ENCODE data around the gene ZNF738. TPM values are rescaled to one million over a fixed set of nuclear protein-coding genes. Genes with fewer than 3 reads are reported as not detected.
A peak's percentile ranks its signal among the peaks of the same experiment; 100 is the strongest.
"Not testable (repeated sequence)": the region's sequence is repeated elsewhere in the genome, so short reads cannot be mapped to it uniquely, and the experiment has no call there.

Gene ZNF738
- 3.8 and 6.6 TPM in 2 replicates for total RNA-seq

GRCh38 chr19:21358768-21359451 lies at the start of gene ZNF738:
Gene ZNF738, plus strand, starts transcription at chr19:21359000. Its CDS starts 141 bp downstream, at chr19:21359141.
- DNase-seq (ENCODE audit: low read depth, low spot score), result peak; percentile 85

GRCh38 chr19:21312807-21313206 lies 46.0 kb upstream of the ZNF738 start:
- DNase-seq (ENCODE audit: low read depth, low spot score), result not testable (repeated sequence)

GRCh38 chr19:21314676-21315075 lies 44.1 kb upstream of the ZNF738 start:
- no peak for DNase-seq (ENCODE audit: low read depth, low spot score)

GRCh38 chr19:21317821-21318220 lies 41.0 kb upstream of the ZNF738 start:
- DNase-seq (ENCODE audit: low read depth, low spot score), result no peak

- no peak for DNase-seq (ENCODE audit: low read depth, low spot score)
These were observed 37.7 kb upstream of the ZNF738 start for GRCh38 chr19:21321134-21321533.

- DNase-seq (ENCODE audit: low read depth, low spot score), result no peak
These were observed 36.8 kb upstream of the ZNF738 start for GRCh38 chr19:21321996-21322395.

- DNase-seq (ENCODE audit: low read depth, low spot score), result no peak
These were observed 36.3 kb upstream of the ZNF738 start for GRCh38 chr19:21322528-21322927.

- DNase-seq (ENCODE audit: low read depth, low spot score), result no peak
These were observed 35.8 kb upstream of the ZNF738 start for GRCh38 chr19:21323000-21323399.

GRCh38 chr19:21326169-21326568 lies 32.6 kb upstream of the ZNF738 start:
- DNase-seq (ENCODE audit: low read depth, low spot score), result no peak

GRCh38 chr19:21328406-21328805 lies 30.4 kb upstream of the ZNF738 start:
- DNase-seq (ENCODE audit: low read depth, low spot score), result no peak

GRCh38 chr19:21328885-21329605 lies 29.8 kb upstream of the ZNF738 start, which contains the start of gene ZNF708:
Gene ZNF708, minus strand, starts transcription at chr19:21329410. Its CDS starts 198 bp downstream, at chr19:21329212.
- peak; percentile 74 for DNase-seq (ENCODE audit: low read depth, low spot score)

- DNase-seq (ENCODE audit: low read depth, low spot score), result no peak
These were observed 23.1 kb upstream of the ZNF738 start for GRCh38 chr19:21335721-21336120.

- not testable (repeated sequence) for DNase-seq (ENCODE audit: low read depth, low spot score)
These were observed 14.0 kb upstream of the ZNF738 start for GRCh38 chr19:21344841-21345240.

GRCh38 chr19:21352830-21353229 lies 6.0 kb upstream of the ZNF738 start:
- DNase-seq (ENCODE audit: low read depth, low spot score), result no peak

- DNase-seq (ENCODE audit: low read depth, low spot score), result no peak
These were observed 3.5 kb downstream of the ZNF738 start for GRCh38 chr19:21362291-21362690.

GRCh38 chr19:21383980-21384582 lies 25.3 kb downstream of the ZNF738 start:
- no peak for DNase-seq (ENCODE audit: low read depth, low spot score)

- no peak for DNase-seq (ENCODE audit: low read depth, low spot score)
These were observed 37.3 kb downstream of the ZNF738 start for GRCh38 chr19:21396121-21396520.

GRCh38 chr19:21396893-21397572 lies 38.2 kb downstream of the ZNF738 start, which contains the start of gene ZNF493:
Gene ZNF493, plus strand, starts transcription at chr19:21397133. Its CDS starts 105 bp downstream, at chr19:21397238.
- DNase-seq (ENCODE audit: low read depth, low spot score), result peak; percentile 80

- DNase-seq (ENCODE audit: low read depth, low spot score), result no peak
These were observed 40.1 kb downstream of the ZNF738 start for GRCh38 chr19:21398851-21399250.

GRCh38 chr19:21402303-21402985 lies 43.6 kb downstream of the ZNF738 start:
- no peak for DNase-seq (ENCODE audit: low read depth, low spot score)

- no peak for DNase-seq (ENCODE audit: low read depth, low spot score)
These were observed 51.4 kb downstream of the ZNF738 start for GRCh38 chr19:21410166-21410565.

Data from pulmonary artery endothelial cell (primary cell).